ENCODE results near the gene A4GALT.

The A4GALT gene

GRCh38 chr22:42683578-42684283 is 36.9 kb downstream of the A4GALT start:
- Histone ChIP-seq H3K9ac (ENCODE audit: low read length) (no peak overlapping the region), H3K27ac (ENCODE audit: low read depth, low read length) (no peak overlapping the region), H3K4me2 (ENCODE audit: low read depth, low read length, poor library complexity, severe bottlenecking) (no peak overlapping the region), H3K4me3 (ENCODE audit: insufficient read depth, low read length, poor library complexity, severe bottlenecking) (no peak overlapping the region), H3F3A (ENCODE audit: insufficient read depth) (no peaks in the 10 kb centered on the region), H3K9me3 (ENCODE audit: insufficient read depth, low read length) (peaks cover 9% of the 10 kb centered on the region; the same call in 1 of the 2 replicates), H2AFZ (ENCODE audit: low read depth, low read length, severe bottlenecking) (no peak overlapping the region), H3K36me3 (ENCODE audit: low read length) (0 out of 2 replicates have a peak, but pooled peaks cover 4% of the 10 kb centered on the region), H3K79me2 (ENCODE audit: insufficient read depth, low read length) (no peaks in the 10 kb centered on the region), H4K20me1 (ENCODE audit: low read depth, low read length) (no peaks in the 10 kb centered on the region), H3K9me2 (replicated peaks; ENCODE audit: insufficient read depth, low read length) (no peaks in the 10 kb centered on the region), H3K27me3 (ENCODE audit: low read length) (no peaks in the 10 kb centered on the region)
- TF ChIP-seq EZH2phosphoT487 (conservative IDR thresholded peaks at IDR 0.05; ENCODE audit: low read length), result no peak
- TF ChIP-seq CTCF (IDR thresholded peaks at IDR 0.05; ENCODE audit: insufficient read depth, low read length, poor library complexity, severe bottlenecking), result no peak

- Histone ChIP-seq H3K9me2 (replicated peaks; ENCODE audit: insufficient read depth, low read length) (no peaks in the 10 kb centered on the region), H3K27ac (ENCODE audit: low read depth, low read length) (no peak overlapping the region), H2AFZ (ENCODE audit: low read depth, low read length, severe bottlenecking) (no peak overlapping the region)
Observed at GRCh38 chr22:42682113-42682851, 38.4 kb downstream of the A4GALT start.

GRCh38 chr22:42680648-42681047 is 40.0 kb downstream of the A4GALT start:
- peaks cover 17% of the 10 kb centered on the region; the same call in 1 of the 2 replicates for H3K9me3 ChIP-seq (ENCODE audit: insufficient read depth, low read length)
- no peak overlapping the region for H3K9ac ChIP-seq (ENCODE audit: low read length)
- no peak overlapping the region for H3K4me3 ChIP-seq (ENCODE audit: insufficient read depth, low read length, poor library complexity, severe bottlenecking)
- H3K79me2 ChIP-seq (ENCODE audit: insufficient read depth, low read length), result no peaks in the 10 kb centered on the region
- H4K20me1 ChIP-seq (ENCODE audit: low read depth, low read length), result no peaks in the 10 kb centered on the region
- no peak overlapping the region for H3K4me2 ChIP-seq (ENCODE audit: low read depth, low read length, poor library complexity, severe bottlenecking)
- H3F3A ChIP-seq (ENCODE audit: insufficient read depth), result no peaks in the 10 kb centered on the region
- no peaks in the 10 kb centered on the region for H3K9me2 ChIP-seq (replicated peaks; ENCODE audit: insufficient read depth, low read length)
- no peak overlapping the region for H2AFZ ChIP-seq (ENCODE audit: low read depth, low read length, severe bottlenecking)
- 0 out of 2 replicates have a peak, but pooled peaks cover 4% of the 10 kb centered on the region for H3K36me3 ChIP-seq (ENCODE audit: low read length)
- H3K27me3 ChIP-seq (ENCODE audit: low read length), result no peaks in the 10 kb centered on the region
- TF ChIP-seq CTCF (IDR thresholded peaks at IDR 0.05; ENCODE audit: insufficient read depth, low read length, poor library complexity, severe bottlenecking) (no peak), EZH2phosphoT487 (conservative IDR thresholded peaks at IDR 0.05; ENCODE audit: low read length) (no peak)
- H3K27ac ChIP-seq (ENCODE audit: low read depth, low read length), result no peak overlapping the region

More at GRCh38 chr22:42682113-42682851, 38.4 kb downstream of the A4GALT start:
- Histone ChIP-seq H3K4me2 (ENCODE audit: low read depth, low read length, poor library complexity, severe bottlenecking) (no peak overlapping the region), H3F3A (ENCODE audit: insufficient read depth) (no peaks in the 10 kb centered on the region), H3K4me3 (ENCODE audit: insufficient read depth, low read length, poor library complexity, severe bottlenecking) (no peak overlapping the region), H4K20me1 (ENCODE audit: low read depth, low read length) (no peaks in the 10 kb centered on the region), H3K36me3 (ENCODE audit: low read length) (0 out of 2 replicates have a peak, but pooled peaks cover 4% of the 10 kb centered on the region), H3K9me3 (ENCODE audit: insufficient read depth, low read length) (peaks cover 17% of the 10 kb centered on the region; the same call in 1 of the 2 replicates), H3K79me2 (ENCODE audit: insufficient read depth, low read length) (no peaks in the 10 kb centered on the region), H3K27me3 (ENCODE audit: low read length) (no peaks in the 10 kb centered on the region), H3K9ac (ENCODE audit: low read length) (no peak overlapping the region)
- TF ChIP-seq EZH2phosphoT487 (conservative IDR thresholded peaks at IDR 0.05; ENCODE audit: low read length) (no peak), CTCF (IDR thresholded peaks at IDR 0.05; ENCODE audit: insufficient read depth, low read length, poor library complexity, severe bottlenecking) (no peak)
